ENCODE results near the gene GALNT5. TPM values are rescaled to one million over a fixed set of nuclear protein-coding genes. Genes with fewer than 3 reads are reported as not detected.

Gene GALNT5
- total and polyA plus RNA-seq, 7 donors, result under 0.01 to 9.4 (median 2.4) TPM; not detected in 1

DNA sequence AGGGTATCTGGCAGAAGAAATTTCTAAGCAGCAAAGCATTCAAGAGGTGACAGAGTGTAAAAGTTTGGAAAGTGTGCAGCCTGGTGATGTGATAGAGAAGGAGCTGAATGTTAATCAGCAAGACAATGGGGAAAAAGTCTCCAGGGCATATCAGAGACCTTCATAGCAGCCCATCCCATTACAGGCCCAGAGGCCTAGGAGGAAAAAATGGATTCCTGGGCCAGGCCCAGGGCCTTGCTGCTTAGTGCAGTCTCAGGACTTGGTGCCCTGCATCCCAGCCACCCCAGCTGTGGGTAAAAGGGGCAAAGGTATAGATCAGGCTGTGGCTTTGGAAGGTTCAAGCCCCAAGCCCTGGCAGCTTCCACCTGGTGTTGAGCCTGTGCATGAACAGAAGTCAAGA, 104.0 kb downstream of the GALNT5 start:
- no peaks in the 10 kb centered on the region for H3K36me3 ChIP-seq
- intact Hi-C loops (cut with DNase I), result no loop called here
- DNase-seq, result no peak
- no peaks in the 10 kb centered on the region for H3K27me3 ChIP-seq
- TF ChIP-seq, protein P1, sequence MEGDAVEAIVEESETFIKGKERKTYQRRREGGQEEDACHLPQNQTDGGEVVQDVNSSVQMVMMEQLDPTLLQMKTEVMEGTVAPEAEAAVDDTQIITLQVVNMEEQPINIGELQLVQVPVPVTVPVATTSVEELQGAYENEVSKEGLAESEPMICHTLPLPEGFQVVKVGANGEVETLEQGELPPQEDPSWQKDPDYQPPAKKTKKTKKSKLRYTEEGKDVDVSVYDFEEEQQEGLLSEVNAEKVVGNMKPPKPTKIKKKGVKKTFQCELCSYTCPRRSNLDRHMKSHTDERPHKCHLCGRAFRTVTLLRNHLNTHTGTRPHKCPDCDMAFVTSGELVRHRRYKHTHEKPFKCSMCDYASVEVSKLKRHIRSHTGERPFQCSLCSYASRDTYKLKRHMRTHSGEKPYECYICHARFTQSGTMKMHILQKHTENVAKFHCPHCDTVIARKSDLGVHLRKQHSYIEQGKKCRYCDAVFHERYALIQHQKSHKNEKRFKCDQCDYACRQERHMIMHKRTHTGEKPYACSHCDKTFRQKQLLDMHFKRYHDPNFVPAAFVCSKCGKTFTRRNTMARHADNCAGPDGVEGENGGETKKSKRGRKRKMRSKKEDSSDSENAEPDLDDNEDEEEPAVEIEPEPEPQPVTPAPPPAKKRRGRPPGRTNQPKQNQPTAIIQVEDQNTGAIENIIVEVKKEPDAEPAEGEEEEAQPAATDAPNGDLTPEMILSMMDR (IDR thresholded peaks at IDR 0.05), result no peak
- TF ChIP-seq POLR2A (IDR thresholded peaks at IDR 0.05), result no peak
- TF ChIP-seq POLR2AphosphoS5 (IDR thresholded peaks at IDR 0.05), result no peak
- no peak for TF ChIP-seq EP300 (IDR thresholded peaks at IDR 0.05)
- H3K27ac ChIP-seq, result no peak overlapping the region
- peaks cover 0 to 4% (median 0%) of the 10 kb centered on the region in 4 donors for H3K9me3 ChIP-seq
- peaks cover 0 to 8% (median 0%) of the 10 kb centered on the region in 4 donors for H3K4me1 ChIP-seq
- H3K4me3 ChIP-seq, result no peak overlapping the region

DNA sequence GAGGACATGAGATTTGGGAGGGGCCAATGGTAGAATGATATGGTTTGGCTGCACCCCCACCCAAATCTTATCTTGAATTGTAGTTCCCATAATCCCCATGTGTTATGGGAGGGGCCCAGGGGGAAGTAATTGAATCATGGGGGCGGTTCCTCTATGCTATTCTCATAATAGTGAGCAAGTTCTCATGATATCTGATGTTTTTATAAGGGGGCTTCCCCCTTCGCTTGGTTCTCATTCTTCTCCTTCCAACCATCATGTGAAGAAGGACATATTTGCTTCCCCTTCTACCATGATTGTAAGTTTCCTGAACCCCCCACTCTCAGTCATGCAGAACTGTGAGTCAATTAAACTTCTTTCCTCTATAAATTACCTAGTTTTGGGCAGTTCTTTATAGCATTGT, 105.1 kb downstream of the GALNT5 start:
- TF ChIP-seq POLR2AphosphoS5 (IDR thresholded peaks at IDR 0.05), result no peak
- TF ChIP-seq, protein P1 (IDR thresholded peaks at IDR 0.05), result no peak
- DNase-seq, result no peak
- Histone ChIP-seq H3K9me3 (peaks cover 0 to 4% (median 0%) of the 10 kb centered on the region in 4 donors), H3K27me3 (no peaks in the 10 kb centered on the region), H3K27ac (no peak overlapping the region), H3K4me1 (peaks cover 0 to 8% (median 0%) of the 10 kb centered on the region in 4 donors), H3K36me3 (no peaks in the 10 kb centered on the region), H3K4me3 (no peak overlapping the region)
- WGBS, 2 donors, result 93 to 96% methylated on average over 2 of the region's 2 CpGs
- intact Hi-C loops (cut with DNase I), result no loop called here

DNA sequence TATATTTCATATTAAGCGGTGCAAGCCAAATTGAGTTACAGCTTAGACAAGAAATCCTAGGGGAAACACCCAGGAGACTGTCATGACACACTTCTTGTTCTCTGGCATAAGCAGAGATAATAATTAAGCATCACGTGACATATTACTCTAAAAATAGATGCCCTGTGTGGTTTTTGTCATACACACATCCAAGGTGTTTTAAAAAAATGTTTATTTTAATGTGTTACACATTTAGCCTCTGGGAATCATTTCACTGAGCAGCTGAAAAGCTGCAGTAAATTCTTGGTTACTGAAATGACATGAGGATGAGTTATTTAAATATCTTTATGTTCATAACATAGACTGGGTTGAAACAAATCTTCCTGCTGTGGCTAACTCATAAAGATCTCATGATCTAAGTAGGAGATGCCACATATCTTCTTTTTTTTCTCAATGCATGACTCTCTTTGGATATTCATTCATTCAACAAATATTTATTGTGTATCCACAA, 106.2 kb downstream of the GALNT5 start:
- TF ChIP-seq POLR2A (IDR thresholded peaks at IDR 0.05) (no peak), EP300 (IDR thresholded peaks at IDR 0.05) (no peak), POLR2AphosphoS5 (IDR thresholded peaks at IDR 0.05) (no peak)
- TF ChIP-seq, protein P1 (IDR thresholded peaks at IDR 0.05), result no peak
- 59 to 89% methylated on average over 2 of the region's 2 CpGs for WGBS, 2 donors

More for the DNA sequence above, 106.2 kb downstream of the GALNT5 start:
- H3K4me3 ChIP-seq, result no peak overlapping the region
- intact Hi-C loops (cut with DNase I), result no loop called here
- H3K27me3 ChIP-seq, result no peaks in the 10 kb centered on the region
- no peak for DNase-seq
- peaks cover 0 to 4% (median 0%) of the 10 kb centered on the region in 4 donors for H3K9me3 ChIP-seq
- H3K36me3 ChIP-seq, result no peaks in the 10 kb centered on the region
- H3K27ac ChIP-seq, result no peak overlapping the region
- peaks cover 0 to 8% (median 0%) of the 10 kb centered on the region in 4 donors for H3K4me1 ChIP-seq

Other genes starting within 250 kb of the GALNT5 start
- gene ERMN, start 68.1 kb downstream of the GALNT5 start, total RNA-seq, result under 1 TPM in 1 of 4 donors, not detected in 3; 0.27 TPM
- under 1 TPM in 1 of 3 donors, not detected in 2; 0.67 TPM for gene ERMN, start 68.1 kb downstream of the GALNT5 start, polyA plus RNA-seq
- gene CYTIP, start 186.4 kb downstream of the GALNT5 start, total RNA-seq, result 1 to 10 TPM; 2.5 to 4.3 (median 3.4) TPM
- 10 to 100 TPM in 1 of 3 donors, 1 to 10 TPM in 2; 5.8 to 36.4 (median 6.6) TPM for gene CYTIP, start 186.4 kb downstream of the GALNT5 start, polyA plus RNA-seq

Data from sigmoid colon (tissue), 7 donors.